Liver (tissue), 9 donors: ENCODE measurements around the gene SLC39A13. TPM values are rescaled to one million over a fixed set of nuclear protein-coding genes. Genes with fewer than 3 reads are reported as not detected.

Experiments
- DNase-seq: peaks from one replicate; pipeline ENCODE4 v3.0.0-alpha.2; 2017; ENCODE audit warnings: low spot score
- H3K27ac ChIP-seq, 2 donors: one replicate each; pipeline ENCODE4 v1.7.0; 2013; ENCODE audit warnings: inconsistent platforms in 2 of 2, low read length in 2 of 2, control low read depth in 1 of 2, low read depth in 1 of 2, mild to moderate bottlenecking in 1 of 2
- H3K27me3 ChIP-seq, 4 donors: one replicate each; pipeline versions ENCODE4 v1.6.1 to v1.7.0; 2013; ENCODE audit warnings: low read length in 3 of 4, inconsistent platforms in 1 of 4, mild to moderate bottlenecking in 1 of 4, moderate library complexity in 1 of 4; ENCODE audit not compliant: control insufficient read depth in 4 of 4, insufficient read depth in 4 of 4
- H3K36me3 ChIP-seq, 4 donors: one replicate each; pipeline versions ENCODE4 v1.6.1 to v1.7.0; 2013; ENCODE audit warnings: low read length in 3 of 4, mild to moderate bottlenecking in 3 of 4, low read depth in 1 of 4, moderate library complexity in 1 of 4; ENCODE audit not compliant: control insufficient read depth in 4 of 4, insufficient read depth in 3 of 4
- H3K4me1 ChIP-seq, 4 donors: one replicate each; pipeline versions ENCODE4 v1.6.1 to v1.7.0; 2013; ENCODE audit warnings: low read length in 3 of 4, mild to moderate bottlenecking in 3 of 4, moderate library complexity in 1 of 4; ENCODE audit not compliant: control insufficient read depth in 4 of 4, insufficient read depth in 4 of 4
- H3K4me3 ChIP-seq, 3 donors: one replicate each; pipeline versions ENCODE4 v1.6.1 to v1.7.0; 2013; ENCODE audit warnings: low read length in 3 of 3, control low read depth in 1 of 3, low read depth in 1 of 3, mild to moderate bottlenecking in 1 of 3
- H3K9ac ChIP-seq, 2 donors: one replicate each; pipeline ENCODE4 v1.7.0; 2013; ENCODE audit warnings: low read length in 2 of 2, mild to moderate bottlenecking in 2 of 2, moderate library complexity in 2 of 2, control low read depth in 1 of 2, low read depth in 1 of 2
- H3K9me3 ChIP-seq, 4 donors: one replicate each; pipeline versions ENCODE4 v1.6.1 to v1.7.0; 2013; ENCODE audit warnings: low read length in 3 of 4; ENCODE audit not compliant: control insufficient read depth in 4 of 4
- GABPA ChIP-seq, 2 donors: IDR thresholded peaks in 1 of 2; conservative IDR thresholded peaks in 1 of 2; 2 replicates each; pipeline ENCODE4 v1.6.1; 2016; ENCODE audit warnings: antibody characterized with exemption in 2 of 2, mild to moderate bottlenecking in 1 of 2, moderate library complexity in 1 of 2
- HNF4A ChIP-seq, 2 donors: conservative IDR thresholded peaks; 2 replicates each; pipeline ENCODE4 v1.6.1; 2016; ENCODE audit warnings: antibody characterized with exemption in 2 of 2, mild to moderate bottlenecking in 2 of 2
- JUND ChIP-seq, 2 donors: IDR thresholded peaks; 2 replicates each; pipeline ENCODE4 v1.6.1; 2016; ENCODE audit warnings: antibody characterized with exemption in 2 of 2
- NR2F2 ChIP-seq: IDR thresholded peaks from 2 replicates; pipeline ENCODE4 v1.6.1; 2016; ENCODE audit warnings: antibody characterized with exemption
- RXRA ChIP-seq, 2 donors: IDR thresholded peaks; 2 replicates each; pipeline ENCODE4 v1.6.1; 2017 to 2018; ENCODE audit warnings: antibody characterized with exemption in 2 of 2, mild to moderate bottlenecking in 1 of 2
- TAF1 ChIP-seq: conservative IDR thresholded peaks from 2 replicates; pipeline ENCODE4 v1.6.1; 2016; ENCODE audit warnings: antibody characterized with exemption, mild to moderate bottlenecking
- YY1 ChIP-seq: IDR thresholded peaks from 2 replicates; pipeline ENCODE4 v1.6.1; 2016; ENCODE audit warnings: antibody characterized with exemption, mild to moderate bottlenecking
- WGBS: extraction: QIAGEN DNeasy Blood & Tissue Kit; methylation state at CpG from one replicate; pipeline ENCODE4 v1.1.7; 2013; 5-methylcytosine and 5-hydroxymethylcytosine counted together
- polyA plus RNA-seq, 2 donors: library from polyadenylated mRNA; stranded (reverse) in 1 of 2; unstranded in 1 of 2; fragments of 200-250 nt in 1 of 2; fragments of >200 nt in 1 of 2; fragmentation: Nextera tagmentation in 1 of 2; extraction: Ambion mirVana in 1 of 2; gene quantifications; one replicate each; pipeline versions ENCODE4 v1.2.1 to v1.2.3, GENCODE V29; 2013 to 2015
- total RNA-seq, 2 donors: library from RNA; depleted of rRNA; stranded (reverse); fragments of >200 nt; gene quantifications; one replicate each; pipeline ENCODE4 v1.2.3, GENCODE V29; 2014
- TF ChIP-seq, protein P1 (sequence below): fragments of 150-350 bp; IDR thresholded peaks from 2 replicates; pipeline ENCODE4 v1.5.1; 2017; ENCODE audit warnings: improper control_type of control experiment, low read depth, low read length; ENCODE audit not compliant: missing input control
- TF ChIP-seq, protein P2 (sequence below): IDR thresholded peaks from 2 replicates; pipeline ENCODE4 v1.6.1; 2016; ENCODE audit warnings: antibody characterized with exemption
- TF ChIP-seq, protein P3 (sequence below): IDR thresholded peaks from 2 replicates; pipeline ENCODE4 v1.6.1; 2016; ENCODE audit warnings: antibody characterized with exemption
- TF ChIP-seq, protein P4 (sequence below): IDR thresholded peaks from 2 replicates; pipeline ENCODE4 v1.6.1; 2016; ENCODE audit warnings: antibody characterized with exemption, mild to moderate bottlenecking
- donor health status: healthy.
- donor health status: healthy.
- donor health status: healthy.
- donor health status: healthy.
- donor health status: healthy.

SLC39A13 gene
- total and polyA plus RNA-seq, 4 donors, result 8.2 to 17.5 (median 10.7) TPM

DNA sequence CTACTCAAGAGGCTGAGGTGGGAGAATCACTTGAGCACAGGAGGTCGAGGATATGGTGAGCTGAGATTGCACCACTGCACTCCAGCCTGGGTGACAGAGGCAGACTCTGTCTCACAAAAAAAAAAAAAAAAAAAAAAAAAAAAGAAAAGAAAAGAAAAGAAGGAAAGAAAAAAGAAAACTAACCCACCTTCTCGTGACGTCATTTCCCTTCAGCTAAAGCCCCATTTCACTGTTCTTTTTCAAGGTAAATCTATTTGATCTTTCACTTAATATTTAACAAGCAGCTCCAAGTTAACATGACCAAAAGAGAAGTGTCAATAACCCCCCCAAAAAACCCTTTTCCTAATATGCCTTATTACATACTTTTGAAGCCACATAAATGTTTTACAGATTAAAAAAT, 35.4 kb downstream of the SLC39A13 start:
- TF ChIP-seq, protein P1, sequence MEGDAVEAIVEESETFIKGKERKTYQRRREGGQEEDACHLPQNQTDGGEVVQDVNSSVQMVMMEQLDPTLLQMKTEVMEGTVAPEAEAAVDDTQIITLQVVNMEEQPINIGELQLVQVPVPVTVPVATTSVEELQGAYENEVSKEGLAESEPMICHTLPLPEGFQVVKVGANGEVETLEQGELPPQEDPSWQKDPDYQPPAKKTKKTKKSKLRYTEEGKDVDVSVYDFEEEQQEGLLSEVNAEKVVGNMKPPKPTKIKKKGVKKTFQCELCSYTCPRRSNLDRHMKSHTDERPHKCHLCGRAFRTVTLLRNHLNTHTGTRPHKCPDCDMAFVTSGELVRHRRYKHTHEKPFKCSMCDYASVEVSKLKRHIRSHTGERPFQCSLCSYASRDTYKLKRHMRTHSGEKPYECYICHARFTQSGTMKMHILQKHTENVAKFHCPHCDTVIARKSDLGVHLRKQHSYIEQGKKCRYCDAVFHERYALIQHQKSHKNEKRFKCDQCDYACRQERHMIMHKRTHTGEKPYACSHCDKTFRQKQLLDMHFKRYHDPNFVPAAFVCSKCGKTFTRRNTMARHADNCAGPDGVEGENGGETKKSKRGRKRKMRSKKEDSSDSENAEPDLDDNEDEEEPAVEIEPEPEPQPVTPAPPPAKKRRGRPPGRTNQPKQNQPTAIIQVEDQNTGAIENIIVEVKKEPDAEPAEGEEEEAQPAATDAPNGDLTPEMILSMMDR, result no peak
- Histone ChIP-seq H3K27me3 (no peaks in the 10 kb centered on the region), H3K36me3 (no peaks in the 10 kb centered on the region), H3K27ac (no peak overlapping the region), H3K4me1 (peaks cover 0 to 5% (median 1%) of the 10 kb centered on the region in 4 donors), H3K4me3 (no peak overlapping the region), H3K9ac (no peak overlapping the region), H3K9me3 (no peaks in the 10 kb centered on the region)
- no peak for DNase-seq
- 69% methylated on average over 3 of the region's 3 CpGs for WGBS

DNA sequence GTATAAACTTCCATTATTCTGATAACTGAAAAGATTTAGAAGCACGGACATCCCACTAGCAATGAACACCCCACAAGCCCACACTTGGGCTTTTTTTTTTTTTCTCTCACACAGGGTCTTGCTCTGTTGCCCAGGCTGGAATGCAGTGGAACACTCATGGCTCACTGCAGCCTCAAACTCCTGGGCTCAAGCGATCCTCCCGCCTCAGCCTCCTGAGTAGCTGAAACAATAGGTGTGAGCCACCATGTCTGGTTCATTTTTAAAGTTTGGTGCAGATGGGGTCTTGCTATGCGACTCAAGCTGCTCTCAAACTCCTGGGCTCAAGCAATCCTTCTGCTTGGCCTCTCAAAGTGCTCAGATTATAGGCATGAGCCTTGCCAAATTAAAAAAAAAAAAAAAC, 37.5 kb downstream of the SLC39A13 start:
- no peak for DNase-seq
- TF ChIP-seq, protein P2, sequence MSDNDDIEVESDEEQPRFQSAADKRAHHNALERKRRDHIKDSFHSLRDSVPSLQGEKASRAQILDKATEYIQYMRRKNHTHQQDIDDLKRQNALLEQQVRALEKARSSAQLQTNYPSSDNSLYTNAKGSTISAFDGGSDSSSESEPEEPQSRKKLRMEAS, result no peak
- TF ChIP-seq, protein P1, result no peak
- TF ChIP-seq JUND (IDR thresholded peaks at IDR 0.05) (no peak), YY1 (no peak), HNF4A (conservative IDR thresholded peaks at IDR 0.05) (no peak), RXRA (IDR thresholded peaks at IDR 0.05) (no peak), NR2F2 (no peak), TAF1 (no peak), GABPA (IDR thresholded peaks at IDR 0.05 in 1 of 2, conservative IDR thresholded peaks at IDR 0.05 in 1 of 2) (no peak)
- TF ChIP-seq, protein P3, sequence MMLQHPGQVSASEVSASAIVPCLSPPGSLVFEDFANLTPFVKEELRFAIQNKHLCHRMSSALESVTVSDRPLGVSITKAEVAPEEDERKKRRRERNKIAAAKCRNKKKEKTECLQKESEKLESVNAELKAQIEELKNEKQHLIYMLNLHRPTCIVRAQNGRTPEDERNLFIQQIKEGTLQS, result no peak
- TF ChIP-seq, protein P4, sequence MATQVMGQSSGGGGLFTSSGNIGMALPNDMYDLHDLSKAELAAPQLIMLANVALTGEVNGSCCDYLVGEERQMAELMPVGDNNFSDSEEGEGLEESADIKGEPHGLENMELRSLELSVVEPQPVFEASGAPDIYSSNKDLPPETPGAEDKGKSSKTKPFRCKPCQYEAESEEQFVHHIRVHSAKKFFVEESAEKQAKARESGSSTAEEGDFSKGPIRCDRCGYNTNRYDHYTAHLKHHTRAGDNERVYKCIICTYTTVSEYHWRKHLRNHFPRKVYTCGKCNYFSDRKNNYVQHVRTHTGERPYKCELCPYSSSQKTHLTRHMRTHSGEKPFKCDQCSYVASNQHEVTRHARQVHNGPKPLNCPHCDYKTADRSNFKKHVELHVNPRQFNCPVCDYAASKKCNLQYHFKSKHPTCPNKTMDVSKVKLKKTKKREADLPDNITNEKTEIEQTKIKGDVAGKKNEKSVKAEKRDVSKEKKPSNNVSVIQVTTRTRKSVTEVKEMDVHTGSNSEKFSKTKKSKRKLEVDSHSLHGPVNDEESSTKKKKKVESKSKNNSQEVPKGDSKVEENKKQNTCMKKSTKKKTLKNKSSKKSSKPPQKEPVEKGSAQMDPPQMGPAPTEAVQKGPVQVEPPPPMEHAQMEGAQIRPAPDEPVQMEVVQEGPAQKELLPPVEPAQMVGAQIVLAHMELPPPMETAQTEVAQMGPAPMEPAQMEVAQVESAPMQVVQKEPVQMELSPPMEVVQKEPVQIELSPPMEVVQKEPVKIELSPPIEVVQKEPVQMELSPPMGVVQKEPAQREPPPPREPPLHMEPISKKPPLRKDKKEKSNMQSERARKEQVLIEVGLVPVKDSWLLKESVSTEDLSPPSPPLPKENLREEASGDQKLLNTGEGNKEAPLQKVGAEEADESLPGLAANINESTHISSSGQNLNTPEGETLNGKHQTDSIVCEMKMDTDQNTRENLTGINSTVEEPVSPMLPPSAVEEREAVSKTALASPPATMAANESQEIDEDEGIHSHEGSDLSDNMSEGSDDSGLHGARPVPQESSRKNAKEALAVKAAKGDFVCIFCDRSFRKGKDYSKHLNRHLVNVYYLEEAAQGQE, result no peak
- no peak overlapping the region for H3K9ac ChIP-seq
- no peaks in the 10 kb centered on the region for H3K9me3 ChIP-seq
- H3K27ac ChIP-seq, result no peak overlapping the region
- peaks cover 2 to 9% (median 5%) of the 10 kb centered on the region in 4 donors for H3K4me1 ChIP-seq
- H3K36me3 ChIP-seq, result no peaks in the 10 kb centered on the region
- WGBS, result 94% methylated on average over 4 of the region's 4 CpGs
- H3K4me3 ChIP-seq, result no peak overlapping the region
- H3K27me3 ChIP-seq, result no peaks in the 10 kb centered on the region
